Hindlimb muscle (tissue), 1 donor: ENCODE results near the gene SLC25A13. TPM values are rescaled to one million over a fixed set of nuclear protein-coding genes. Genes with fewer than 3 reads are reported as not detected.

ENCODE experiments used
- DNase-seq: peaks from one replicate; pipeline ENCODE4 v3.0.0-alpha.2; 2013
- polyA plus RNA-seq: library from polyadenylated mRNA; unstranded; fragments of 120-200 nt; gene quantifications from one replicate; pipeline ENCODE4 v1.2.1, GENCODE V29; 2013; ENCODE audit not compliant: insufficient read length

SLC25A13 gene
- polyA plus RNA-seq, 1 donor: 13.2 TPM

GRCh38 chr7:96322373-96322695 lies 436 bp upstream of the SLC25A13 start:
- DNase-seq: no peak

DNA sequence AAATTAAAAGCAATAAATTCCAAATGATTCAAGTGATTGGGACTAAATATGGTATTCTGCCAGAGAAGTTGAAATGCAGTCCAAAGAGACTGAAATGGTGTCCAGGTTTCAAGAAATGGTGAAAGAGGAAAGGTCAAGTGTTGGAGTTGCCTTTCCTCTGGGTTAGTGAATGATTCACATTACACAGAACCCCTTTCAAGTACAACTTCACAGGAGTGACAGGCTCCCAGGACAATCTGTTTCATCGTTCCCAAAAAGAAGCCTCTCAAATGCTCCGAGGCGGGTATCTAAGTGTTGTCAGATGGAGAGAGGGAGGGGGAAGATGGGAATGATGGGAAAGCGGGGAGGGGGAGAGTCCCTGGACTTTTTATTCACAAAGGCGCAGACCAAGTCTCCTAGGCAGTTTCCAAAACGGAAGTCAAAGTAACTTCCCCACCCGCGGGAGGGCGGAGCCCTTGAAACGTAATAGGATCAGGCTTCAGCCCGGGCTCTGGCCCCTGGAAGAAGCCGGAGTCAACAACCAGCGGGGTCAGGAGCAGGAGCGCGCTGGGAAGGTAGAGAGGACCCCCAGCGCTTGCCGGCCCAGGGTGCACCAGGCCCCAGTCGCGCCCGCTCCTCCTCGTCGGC lies 754 bp downstream of the SLC25A13 start:
- peak; percentile 87 for DNase-seq

GRCh38 chr7:96320442-96320841 lies 1.5 kb downstream of the SLC25A13 start:
- no peak for DNase-seq

DNA sequence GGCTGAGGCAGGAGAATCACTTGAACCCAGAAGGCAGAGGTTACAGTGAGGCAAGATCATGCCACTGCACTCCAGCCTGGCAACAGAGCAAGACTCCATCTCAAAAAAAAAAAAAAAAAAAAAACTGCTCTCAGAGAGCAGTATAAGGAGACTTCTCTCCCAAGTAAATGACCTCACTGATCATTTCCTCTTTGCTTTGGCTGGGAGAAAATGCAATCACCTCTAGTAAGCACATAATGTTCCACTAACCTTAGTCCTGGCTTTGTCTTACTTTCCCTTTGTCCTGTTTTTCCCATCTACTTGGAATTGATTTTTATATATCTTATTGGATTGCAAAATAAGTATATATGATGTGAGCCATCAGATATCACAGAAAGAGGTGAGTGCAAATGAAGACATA lies 2.5 kb downstream of the SLC25A13 start:
- DNase-seq: no peak

DNA sequence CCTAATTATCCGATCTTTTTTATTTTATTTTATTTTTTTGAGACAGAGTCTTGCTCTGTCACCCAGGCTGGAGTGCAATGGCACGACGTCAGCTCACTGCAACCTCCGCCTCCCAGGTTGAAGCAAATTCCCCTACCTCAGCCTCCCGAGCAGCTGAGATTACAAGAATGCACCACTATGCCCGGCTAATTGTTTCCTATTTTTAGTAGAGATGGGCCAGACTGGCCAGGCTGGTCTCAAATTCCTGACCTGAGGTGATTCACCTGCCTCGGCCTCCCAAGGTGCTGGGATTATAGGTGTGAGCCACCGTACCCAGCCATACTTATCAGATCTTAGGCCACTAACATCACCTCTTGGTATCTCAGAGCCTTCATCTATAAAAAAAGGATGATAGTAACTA lies 4.9 kb downstream of the SLC25A13 start:
- no peak for DNase-seq

DNA sequence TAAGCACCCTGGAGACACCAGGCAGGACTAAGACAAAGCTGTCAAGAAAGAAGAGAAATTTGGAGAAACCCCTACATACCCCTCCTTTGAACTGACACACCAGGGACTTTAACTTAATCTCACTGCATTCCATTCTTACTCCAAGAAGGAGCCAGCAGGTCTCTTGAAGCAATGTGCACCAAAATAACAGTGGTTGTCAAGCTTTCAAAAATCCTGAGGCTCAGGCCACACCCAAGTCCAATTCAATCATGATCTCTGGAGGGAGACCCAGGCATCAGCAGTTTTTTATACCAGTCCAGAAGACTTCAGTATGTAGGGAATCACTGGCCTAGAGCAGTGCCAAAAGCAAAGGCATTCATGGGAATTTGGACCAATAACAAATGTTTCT lies 6.8 kb downstream of the SLC25A13 start:
- no peak for DNase-seq

- no peak for DNase-seq
These were observed 7.3 kb downstream of the SLC25A13 start for GRCh38 chr7:96314402-96315124.

DNA sequence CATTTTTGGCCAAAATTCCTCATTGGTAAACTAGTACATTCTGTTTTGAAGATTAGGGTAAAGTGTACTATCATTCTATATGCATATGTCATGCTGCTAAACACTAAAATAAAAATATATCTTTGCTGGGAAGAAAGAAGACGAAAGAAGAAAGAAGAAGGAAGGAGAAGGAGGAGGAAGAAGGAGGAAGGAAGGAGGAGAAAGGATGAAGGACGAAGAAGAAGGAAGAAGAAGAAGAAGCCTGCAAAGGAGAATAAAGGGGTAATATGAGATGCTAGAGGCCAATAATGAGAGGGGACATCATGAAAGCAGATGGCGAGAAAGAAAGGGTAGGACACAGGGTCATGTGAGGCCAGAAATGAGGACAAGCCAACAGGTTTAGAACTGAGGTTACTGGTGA lies 8.0 kb downstream of the SLC25A13 start:
- DNase-seq: no peak

DNA sequence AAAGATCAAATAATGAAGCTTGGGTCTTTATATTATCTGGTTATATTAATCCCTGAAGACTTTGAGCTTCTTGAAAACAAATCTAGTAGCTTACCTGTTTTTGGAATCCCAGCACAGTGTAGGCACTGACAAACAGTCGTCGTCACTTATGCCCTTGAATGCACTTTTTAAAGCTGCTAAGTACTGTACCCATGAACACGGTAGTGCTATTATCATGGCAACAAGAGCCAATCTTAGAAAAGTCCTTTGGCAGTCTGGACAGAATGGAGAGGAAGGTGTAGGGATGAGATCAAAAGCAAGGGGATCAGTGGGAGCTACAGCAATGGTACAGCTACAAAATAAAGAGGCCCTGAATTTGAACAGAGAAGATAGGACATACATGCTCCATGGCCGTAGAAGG lies 9.4 kb downstream of the SLC25A13 start:
- no peak for DNase-seq

- DNase-seq: no peak
These were observed 9.9 kb downstream of the SLC25A13 start for GRCh38 chr7:96311967-96312366.

- peak; percentile 25 for DNase-seq
These were observed 11.8 kb downstream of the SLC25A13 start for GRCh38 chr7:96310110-96310509.

GRCh38 chr7:96308950-96309263 lies 13.0 kb downstream of the SLC25A13 start:
- DNase-seq: no peak

GRCh38 chr7:96308253-96308949 lies 13.5 kb downstream of the SLC25A13 start:
- DNase-seq: no peak

- no peak for DNase-seq
These were observed 15.3 kb downstream of the SLC25A13 start for GRCh38 chr7:96306385-96307125.

DNA sequence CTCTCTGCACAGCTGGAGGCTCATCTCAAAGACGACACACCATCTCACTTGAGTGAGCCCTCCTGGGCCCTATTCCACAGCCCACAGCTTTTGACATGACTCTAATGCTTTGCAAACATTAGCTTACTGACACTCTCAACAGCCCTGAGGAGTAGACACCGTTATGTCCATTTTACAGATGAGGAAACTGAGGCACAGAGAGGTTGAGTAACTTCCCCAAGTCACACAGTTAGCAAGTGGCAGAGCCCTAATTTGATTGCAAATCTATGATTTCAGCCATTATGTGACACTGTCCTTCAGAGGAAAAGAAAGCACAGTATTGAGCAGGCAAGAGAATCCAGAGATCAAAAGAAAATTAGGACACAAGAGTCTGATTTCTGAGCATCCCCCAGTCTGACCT lies 16.0 kb downstream of the SLC25A13 start:
- DNase-seq: no peak

DNA sequence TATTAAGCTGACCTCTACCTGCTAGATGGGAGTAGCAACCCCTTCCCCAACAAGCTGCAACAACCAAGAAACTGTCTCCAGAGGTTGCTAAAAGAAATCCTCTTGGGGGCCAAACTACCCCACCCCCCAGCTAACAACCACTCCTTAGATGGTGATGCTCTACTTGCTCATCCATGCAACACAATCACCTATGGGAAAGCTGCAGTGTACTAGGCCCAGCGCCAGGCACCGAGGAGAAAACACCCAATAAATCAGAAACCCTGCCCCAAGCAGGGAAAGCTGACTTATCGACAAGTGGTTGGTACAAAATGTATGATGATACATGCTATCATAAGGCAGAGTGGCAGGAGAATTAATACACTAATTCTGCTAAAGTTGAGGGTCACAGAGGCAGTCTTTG lies 17.3 kb downstream of the SLC25A13 start:
- no peak for DNase-seq

DNA sequence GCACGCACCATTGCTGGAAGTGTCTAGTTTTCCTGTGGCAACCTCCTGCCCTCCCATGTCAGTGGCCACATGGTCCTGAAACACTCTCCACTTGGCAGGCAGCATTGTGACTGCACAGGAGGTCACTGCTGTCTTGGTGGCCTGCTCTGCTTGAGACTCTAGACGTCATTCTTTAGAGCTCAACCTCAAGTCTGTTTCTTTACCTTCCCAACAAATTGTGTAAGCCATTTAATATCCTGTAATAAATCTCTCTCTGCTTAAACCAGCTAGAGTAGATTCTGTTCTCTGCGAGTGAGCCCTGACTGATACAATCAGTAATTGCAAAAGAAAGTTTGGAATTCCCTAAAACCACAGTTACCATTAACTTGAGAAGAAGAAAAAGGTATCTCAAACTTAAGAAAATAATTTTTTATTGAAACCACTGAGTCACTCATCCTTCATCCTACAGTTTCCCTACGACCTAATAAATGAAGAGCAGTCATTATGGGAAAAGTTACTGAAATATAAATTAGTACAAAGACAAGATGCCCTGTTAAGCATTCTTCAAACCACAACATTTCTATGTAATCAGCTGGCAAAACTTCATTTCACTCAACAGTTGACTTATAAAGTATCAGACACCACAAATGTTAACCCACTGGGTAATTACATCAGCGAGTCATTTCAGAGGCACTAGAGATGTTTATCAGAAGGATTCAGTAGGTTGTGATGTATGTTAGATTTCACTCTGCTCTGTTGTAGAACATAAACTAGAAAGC lies 18.0 kb downstream of the SLC25A13 start:
- no peak for DNase-seq

- no peak for DNase-seq
These were observed 18.7 kb downstream of the SLC25A13 start for GRCh38 chr7:96303105-96303685.

DNA sequence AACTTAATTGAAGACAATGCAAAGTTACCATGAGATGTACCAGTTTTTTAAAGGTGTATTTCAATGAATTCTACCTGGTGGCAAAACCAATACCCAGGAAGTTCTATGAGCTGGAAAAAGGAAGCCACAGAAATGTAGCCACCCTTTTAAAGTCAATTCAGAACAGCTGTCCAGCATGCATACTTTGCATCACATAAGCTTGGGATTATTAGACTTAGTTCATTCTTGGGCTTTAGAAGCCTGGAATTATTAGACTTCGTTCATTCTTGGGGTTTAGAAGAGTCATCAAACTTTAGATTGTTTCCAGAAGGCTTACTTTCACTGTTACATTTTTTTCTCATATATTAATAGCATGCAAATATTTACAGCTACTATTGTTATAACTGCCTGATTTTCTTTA lies 20.9 kb downstream of the SLC25A13 start:
- DNase-seq: no peak

DNA sequence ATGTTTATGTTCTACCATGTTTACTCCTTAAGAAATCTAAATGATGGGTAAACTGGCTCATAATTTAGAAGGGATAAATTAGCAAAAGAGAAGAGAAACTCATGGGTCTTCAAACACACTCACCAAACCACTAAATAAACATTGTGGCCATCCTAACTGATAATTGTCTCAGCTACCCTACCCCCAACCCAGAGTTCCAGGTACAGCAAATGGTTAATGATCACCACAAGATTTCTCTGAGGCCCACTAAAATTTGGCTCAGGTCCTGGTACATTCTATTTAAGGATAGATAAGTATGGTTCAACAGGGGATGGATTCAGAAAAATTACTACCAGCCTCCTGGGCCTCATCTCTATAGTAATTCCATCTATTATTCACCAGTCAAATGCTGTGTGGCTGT lies 21.4 kb downstream of the SLC25A13 start:
- DNase-seq: no peak

GRCh38 chr7:96299496-96299895 lies 22.4 kb downstream of the SLC25A13 start:
- DNase-seq: no peak

DNA sequence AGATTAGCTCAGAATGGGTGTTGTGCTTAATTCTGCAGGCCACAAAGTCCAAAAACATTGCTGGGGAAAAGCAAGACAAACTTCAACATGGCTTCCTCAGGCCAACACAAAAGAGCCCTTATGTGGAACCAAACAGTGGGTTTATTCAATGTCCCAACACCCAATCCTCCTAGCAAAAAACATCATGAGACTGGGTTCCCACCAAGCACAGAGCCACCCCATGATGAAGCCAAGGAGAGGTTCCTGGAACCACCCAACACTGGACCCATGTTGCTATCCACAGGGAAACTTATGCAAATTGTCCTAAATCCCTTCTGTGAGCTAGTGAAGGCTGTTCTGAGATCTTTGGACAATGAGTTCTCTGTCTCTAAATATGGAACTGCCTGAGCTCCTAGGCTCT lies 24.0 kb downstream of the SLC25A13 start:
- no peak for DNase-seq
